ENCODE results near the gene MERTK.
"Not testable (repeated sequence)": the region's sequence is repeated elsewhere in the genome, so short reads cannot be mapped to it uniquely, and the experiment has no call there.

DNA sequence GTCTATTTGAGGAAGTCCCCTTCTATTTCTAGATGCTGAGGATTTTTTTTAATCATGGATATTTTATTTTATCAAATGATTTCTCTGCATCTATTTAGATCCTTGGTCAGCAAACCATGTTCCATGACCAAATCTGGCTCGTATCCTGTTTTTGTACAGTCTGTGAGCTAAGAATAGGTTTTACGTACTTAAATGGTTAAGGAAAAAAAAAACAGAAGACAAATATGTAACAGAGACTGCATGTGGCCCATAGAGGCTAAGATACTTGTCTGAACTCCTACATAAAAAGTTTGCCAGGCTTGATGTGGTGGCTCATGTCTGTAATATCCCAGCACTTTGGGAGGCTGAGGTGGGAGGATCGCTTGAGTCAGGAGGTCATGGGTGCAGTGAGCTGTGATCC, 45.9 kb upstream of the MERTK start:
- TF ChIP-seq, protein P1, sequence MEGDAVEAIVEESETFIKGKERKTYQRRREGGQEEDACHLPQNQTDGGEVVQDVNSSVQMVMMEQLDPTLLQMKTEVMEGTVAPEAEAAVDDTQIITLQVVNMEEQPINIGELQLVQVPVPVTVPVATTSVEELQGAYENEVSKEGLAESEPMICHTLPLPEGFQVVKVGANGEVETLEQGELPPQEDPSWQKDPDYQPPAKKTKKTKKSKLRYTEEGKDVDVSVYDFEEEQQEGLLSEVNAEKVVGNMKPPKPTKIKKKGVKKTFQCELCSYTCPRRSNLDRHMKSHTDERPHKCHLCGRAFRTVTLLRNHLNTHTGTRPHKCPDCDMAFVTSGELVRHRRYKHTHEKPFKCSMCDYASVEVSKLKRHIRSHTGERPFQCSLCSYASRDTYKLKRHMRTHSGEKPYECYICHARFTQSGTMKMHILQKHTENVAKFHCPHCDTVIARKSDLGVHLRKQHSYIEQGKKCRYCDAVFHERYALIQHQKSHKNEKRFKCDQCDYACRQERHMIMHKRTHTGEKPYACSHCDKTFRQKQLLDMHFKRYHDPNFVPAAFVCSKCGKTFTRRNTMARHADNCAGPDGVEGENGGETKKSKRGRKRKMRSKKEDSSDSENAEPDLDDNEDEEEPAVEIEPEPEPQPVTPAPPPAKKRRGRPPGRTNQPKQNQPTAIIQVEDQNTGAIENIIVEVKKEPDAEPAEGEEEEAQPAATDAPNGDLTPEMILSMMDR (conservative IDR thresholded peaks at IDR 0.05; ENCODE audit: low read depth, low read length), result not testable (repeated sequence)
- TF ChIP-seq EZH2 (IDR thresholded peaks at IDR 0.05; ENCODE audit: low read length, unreplicated experiment); EZH2phosphoT487 (IDR thresholded peaks at IDR 0.05; ENCODE audit: borderline replicate concordance, low read length): not testable (repeated sequence)
